CD14-positive monocyte (primary cell): ENCODE measurements around the gene POLR1B. TPM values are rescaled to one million over a fixed set of nuclear protein-coding genes. Genes with fewer than 3 reads are reported as not detected.
"Not testable (repeated sequence)": the region's sequence is repeated elsewhere in the genome, so short reads cannot be mapped to it uniquely, and the experiment has no call there.

ENCODE experiments used
- DNase-seq, 3 donors: peaks; one replicate each; pipeline ENCODE4 v3.0.0-alpha.2; 2011 to 2022
- H2AFZ ChIP-seq: 2 replicates; pipeline ENCODE4 v1.6.0; 2012; ENCODE audit warnings: mild to moderate bottlenecking, low read depth, low read length, inconsistent platforms; ENCODE audit not compliant: insufficient read depth, poor library complexity, severe bottlenecking
- H3K27ac ChIP-seq, 2 donors: 1 replicate in 1 of 2; 2 replicates in 1 of 2; pipeline ENCODE4 v1.5.1; 2012 to 2013; ENCODE audit warnings: low read length in 2 of 2, control low read depth in 1 of 2, inconsistent platforms in 1 of 2, low read depth in 1 of 2, mild to moderate bottlenecking in 1 of 2
- H3K27me3 ChIP-seq, 2 donors: one replicate each; pipeline versions ENCODE4 v1.6.0 to v1.6.1; 2011 to 2013; ENCODE audit warnings: low read length in 2 of 2; ENCODE audit not compliant: control insufficient read depth in 2 of 2, insufficient read depth in 2 of 2
- H3K36me3 ChIP-seq, 2 donors: replicated peaks in 1 of 2; 1 replicate in 1 of 2; 2 replicates in 1 of 2; pipeline versions ENCODE4 v1.5.1 to v1.6.1; 2012 to 2013; ENCODE audit warnings: low read length in 2 of 2, control low read depth in 1 of 2, inconsistent platforms in 1 of 2, mild to moderate bottlenecking in 1 of 2; ENCODE audit not compliant: insufficient read depth in 2 of 2, control insufficient read depth in 1 of 2
- H3K4me1 ChIP-seq, 2 donors: 1 replicate in 1 of 2; 2 replicates in 1 of 2; pipeline versions ENCODE4 v1.5.1 to v1.6.1; 2012 to 2013; ENCODE audit warnings: low read length in 2 of 2, control low read depth in 1 of 2, inconsistent platforms in 1 of 2, mild to moderate bottlenecking in 1 of 2, moderate library complexity in 1 of 2; ENCODE audit not compliant: insufficient read depth in 2 of 2, control insufficient read depth in 1 of 2
- H3K4me2 ChIP-seq: replicated peaks from 2 replicates; pipeline ENCODE3; 2012; ENCODE audit warnings: low read length, moderate library complexity, mild to moderate bottlenecking; ENCODE audit not compliant: poor library complexity, severe bottlenecking; ENCODE audit errors: extremely low read depth
- H3K4me3 ChIP-seq, 3 experiments: fragments of 200-600 bp in 1 of 3; sonication (generic) in 1 of 3; replicated peaks in 1 of 3; 1 replicate in 2 of 3; 2 replicates in 1 of 3; pipeline ENCODE4 v1.5.1; 2011 to 2013; ENCODE audit warnings: low read length in 3 of 3, mild to moderate bottlenecking in 3 of 3, control low read depth in 2 of 3, low read depth in 2 of 3, inconsistent platforms in 1 of 3, moderate library complexity in 1 of 3
- H3K79me2 ChIP-seq: 2 replicates; pipeline ENCODE4 v1.6.0; 2012; ENCODE audit warnings: mild to moderate bottlenecking, control low read depth, inconsistent platforms, low read length, moderate library complexity; ENCODE audit not compliant: insufficient read depth
- H3K9ac ChIP-seq: 2 replicates; pipeline ENCODE4 v1.6.0; 2017; ENCODE audit warnings: low read length, mild to moderate bottlenecking; ENCODE audit not compliant: insufficient read depth, poor library complexity, severe bottlenecking
- H3K9me3 ChIP-seq, 2 donors: replicated peaks in 1 of 2; 1 replicate in 1 of 2; 2 replicates in 1 of 2; pipeline versions ENCODE4 v1.5.1 to v1.6.1; 2012 to 2013; ENCODE audit warnings: low read length in 2 of 2, control low read depth in 1 of 2; ENCODE audit not compliant: control insufficient read depth in 1 of 2, insufficient read depth in 1 of 2
- H4K20me1 ChIP-seq: 2 replicates; pipeline ENCODE4 v1.6.0; 2012; ENCODE audit warnings: mild to moderate bottlenecking, low read length, control low read depth, moderate library complexity; ENCODE audit not compliant: insufficient read depth
- H3K27ac Mint-ChIP-seq, 7 donors: one replicate each; pipeline ENCODE4 v1.8.0; 2020; ENCODE audit warnings: mild to moderate bottlenecking in 7 of 7, mixed read lengths in 7 of 7, moderate library complexity in 6 of 7, inconsistent platforms in 2 of 7
- H3K27me3 Mint-ChIP-seq, 3 donors: one replicate each; pipeline ENCODE4 v1.8.0; 2021 to 2022; ENCODE audit warnings: low read depth in 3 of 3, mild to moderate bottlenecking in 3 of 3, mixed read lengths in 3 of 3, moderate library complexity in 3 of 3, inconsistent platforms in 1 of 3
- H3K36me3 Mint-ChIP-seq, 2 donors: one replicate each; pipeline ENCODE4 v1.8.0; 2020; ENCODE audit warnings: mixed read lengths in 2 of 2, inconsistent platforms in 1 of 2, mild to moderate bottlenecking in 1 of 2
- H3K4me1 Mint-ChIP-seq: one replicate; pipeline ENCODE4 v1.8.0; 2020; ENCODE audit warnings: mild to moderate bottlenecking, mixed read lengths
- H3K4me3 Mint-ChIP-seq, 2 donors: one replicate each; pipeline ENCODE4 v1.8.0; 2020; ENCODE audit warnings: mild to moderate bottlenecking in 2 of 2, mixed read lengths in 2 of 2, moderate library complexity in 1 of 2
- H3K9me3 Mint-ChIP-seq, 7 donors: one replicate each; pipeline ENCODE4 v1.8.0; 2020 to 2022; ENCODE audit warnings: mixed read lengths in 7 of 7, mild to moderate bottlenecking in 6 of 7, moderate library complexity in 6 of 7, inconsistent platforms in 2 of 7
- CTCF ChIP-seq: fragments of 200-600 bp; IDR thresholded peaks from one replicate; pipeline ENCODE4 v1.8.0; 2022; ENCODE audit warnings: antibody characterized with exemption, mild to moderate bottlenecking
- WGBS: methylation state at CpG from one replicate; pipeline ENCODE4 v1.1.5; 2013; ENCODE audit warnings: missing lambda C conversion rate; ENCODE audit not compliant: insufficient coverage; 5-methylcytosine and 5-hydroxymethylcytosine counted together
- intact Hi-C, 2 donors: fragments of 100-400 bp; cut with micrococcal nuclease; formaldehyde crosslinking; loops; one replicate each; pipeline versions ENCODE4 v1.15.0 to v1.15.1; 2023
- polyA plus RNA-seq, 3 donors: library from polyadenylated mRNA; depleted of rRNA in 1 of 3; unstranded in 2 of 3; stranded (reverse) in 1 of 3; fragments of 300-500 nt in 2 of 3; fragments of >200 nt in 1 of 3; fragmentation: Illumina TruSeq in 2 of 3; gene quantifications; 1 replicate in 2 of 3; 2 replicates in 1 of 3; pipeline ENCODE4 v1.2.3, GENCODE V29; 2012 to 2021

Gene POLR1B
- polyA plus RNA-seq, 3 donors, result 5.2 to 6.3 (median 5.3) TPM

GRCh38 chr2:112615051-112615450 lies 72.8 kb downstream of the POLR1B start:
- H3K79me2 ChIP-seq, result no peaks in the 10 kb centered on the region
- 98% methylated on average over 7 of the region's 8 CpGs for WGBS
- no peaks in the 10 kb centered on the region for H3K9me3 ChIP-seq
- no peak overlapping the region for H3K27ac ChIP-seq
- no peak overlapping the region for H3K4me3 ChIP-seq
- peaks cover 23 to 27% of the 10 kb centered on the region in 2 donors for H3K4me1 ChIP-seq
- TF ChIP-seq CTCF, result no peak
- Mint-ChIP-seq H3K27me3 (peaks cover 0 to 7% (median 1%) of the 10 kb centered on the region in 3 donors), H3K4me3 (no peak overlapping the region), H3K27ac (no peak overlapping the region), H3K36me3 (peaks cover 0 to 1% of the 10 kb centered on the region in 2 donors), H3K4me1 (peaks cover 20% of the 10 kb centered on the region), H3K9me3 (peaks cover 0 to 3% (median 0%) of the 10 kb centered on the region in 7 donors)
- no peaks in the 10 kb centered on the region for H3K36me3 ChIP-seq
- no peak for DNase-seq
- H2AFZ ChIP-seq, result no peak overlapping the region
- no peaks in the 10 kb centered on the region for H4K20me1 ChIP-seq
- no peaks in the 10 kb centered on the region for H3K27me3 ChIP-seq
- no peak overlapping the region for H3K9ac ChIP-seq
- intact Hi-C loops, result no loop called here
- H3K4me2 ChIP-seq, result no peak overlapping the region

GRCh38 chr2:112615798-112616197 lies 73.5 kb downstream of the POLR1B start:
- DNase-seq, H3K27me3 Mint-ChIP-seq, H3K9me3 Mint-ChIP-seq, H3K36me3 ChIP-seq, H3K79me2 ChIP-seq, H3K4me2 ChIP-seq, H4K20me1 ChIP-seq, H3K4me3 Mint-ChIP-seq, H3K36me3 Mint-ChIP-seq, H3K4me3 ChIP-seq, H3K27ac ChIP-seq, H3K9me3 ChIP-seq, H3K27ac Mint-ChIP-seq, H2AFZ ChIP-seq, intact Hi-C loops, H3K27me3 ChIP-seq, H3K9ac ChIP-seq: not testable (repeated sequence)
- WGBS, result no CpG with 5 or more reads among the region's 2 CpGs
- peaks cover 20% of the 10 kb centered on the region for H3K4me1 Mint-ChIP-seq
- H3K4me1 ChIP-seq, result peaks cover 23 to 27% of the 10 kb centered on the region in 2 donors
